Brain pericyte (primary cell): ENCODE data around the gene CYP3A5.
"Not testable (repeated sequence)": the region's sequence is repeated elsewhere in the genome, so short reads cannot be mapped to it uniquely, and the experiment has no call there.

Experiments
- DNase-seq: peaks from one replicate; pipeline ENCODE4 v3.0.0-alpha.2; 2012; ENCODE audit warnings: low read depth, low spot score

The CYP3A5 gene

GRCh38 chr7:99642027-99642426 is 37.8 kb downstream of the CYP3A5 start:
- no peak for DNase-seq

GRCh38 chr7:99639267-99639666 is 40.5 kb downstream of the CYP3A5 start:
- DNase-seq: no peak

- no peak for DNase-seq
These were observed 41.1 kb downstream of the CYP3A5 start for GRCh38 chr7:99638731-99639130.

GRCh38 chr7:99637414-99637813 is 42.4 kb downstream of the CYP3A5 start:
- not testable (repeated sequence) for DNase-seq

GRCh38 chr7:99631295-99632109 is 48.3 kb downstream of the CYP3A5 start:
- DNase-seq: no peak

GRCh38 chr7:99629643-99630042 is 50.2 kb downstream of the CYP3A5 start:
- DNase-seq: no peak

GRCh38 chr7:99628471-99629465 is 51.0 kb downstream of the CYP3A5 start:
- DNase-seq: no peak

- DNase-seq: no peak
These were observed 52.3 kb downstream of the CYP3A5 start for GRCh38 chr7:99627513-99627912.

- no peak for DNase-seq
These were observed 53.1 kb downstream of the CYP3A5 start for GRCh38 chr7:99626661-99627060.

- no peak for DNase-seq
These were observed 53.8 kb downstream of the CYP3A5 start for GRCh38 chr7:99625961-99626360.

- DNase-seq: no peak
These were observed 54.5 kb downstream of the CYP3A5 start for GRCh38 chr7:99625321-99625720.

GRCh38 chr7:99624484-99624883 is 55.3 kb downstream of the CYP3A5 start:
- DNase-seq: no peak

- DNase-seq: no peak
These were observed 55.9 kb downstream of the CYP3A5 start for GRCh38 chr7:99623702-99624447.

GRCh38 chr7:99623091-99623693 is 56.6 kb downstream of the CYP3A5 start:
- no peak for DNase-seq

- DNase-seq: no peak
These were observed 57.2 kb downstream of the CYP3A5 start for GRCh38 chr7:99622596-99622995.

GRCh38 chr7:99621271-99621670 is 58.5 kb downstream of the CYP3A5 start:
- no peak for DNase-seq

GRCh38 chr7:99619571-99620130 is 60.1 kb downstream of the CYP3A5 start:
- no peak for DNase-seq

- no peak for DNase-seq
These were observed 61.1 kb downstream of the CYP3A5 start for GRCh38 chr7:99618726-99619125.

- DNase-seq: no peak
These were observed 62.5 kb downstream of the CYP3A5 start for GRCh38 chr7:99617192-99617781.

- DNase-seq: peak; percentile 75
These were observed 63.2 kb downstream of the CYP3A5 start, which contains the start of gene ZSCAN25 for GRCh38 chr7:99616359-99617191. Gene ZSCAN25, plus strand, starts transcription at chr7:99616946. Its CDS starts 2,661 bp downstream, at chr7:99619607.
